ENCODE results near the gene MARK2. TPM values are rescaled to one million over a fixed set of nuclear protein-coding genes. Genes with fewer than 3 reads are reported as not detected.

Gene MARK2
- total and polyA plus RNA-seq, 7 donors = 14.3 to 49.3 (median 24.6) TPM

- Histone ChIP-seq H3K9me3 (no peaks in the 10 kb centered on the region), H3K4me3 (no peak overlapping the region), H3K27me3 (no peaks in the 10 kb centered on the region), H3K27ac (no peak overlapping the region), H3K36me3 (no peaks in the 10 kb centered on the region), H3K4me1 (peaks cover 0 to 8% (median 7%) of the 10 kb centered on the region in 4 donors)
- TF ChIP-seq EP300 (IDR thresholded peaks at IDR 0.05) (no peak), POLR2A (IDR thresholded peaks at IDR 0.05) (no peak), POLR2AphosphoS5 (IDR thresholded peaks at IDR 0.05) (no peak), CTCF (IDR thresholded peaks at IDR 0.05) (no peak)
- DNase-seq = no peak
- WGBS, 2 donors = 94 to 98% methylated on average over 2 of the region's 2 CpGs
- intact Hi-C loops (cut with DNase I) = no loop called here
Measured at GRCh38 chr11:63833048-63833447, 5.9 kb upstream of the MARK2 start.

- no peak overlapping the region for H3K4me3 ChIP-seq
- no peak for DNase-seq
- no peaks in the 10 kb centered on the region for H3K9me3 ChIP-seq
- H3K36me3 ChIP-seq = no peaks in the 10 kb centered on the region
- TF ChIP-seq EP300 (IDR thresholded peaks at IDR 0.05) (no peak), POLR2A (IDR thresholded peaks at IDR 0.05) (no peak), POLR2AphosphoS5 (IDR thresholded peaks at IDR 0.05) (no peak), CTCF (IDR thresholded peaks at IDR 0.05) (no peak)
- intact Hi-C loops (cut with DNase I) = no loop called here
- H3K27ac ChIP-seq = no peak overlapping the region
- no peaks in the 10 kb centered on the region for H3K27me3 ChIP-seq
- peaks cover 0 to 11% (median 11%) of the 10 kb centered on the region in 4 donors for H3K4me1 ChIP-seq
- WGBS, 2 donors = 84 to 87% methylated on average over 12 of the region's 12 CpGs
Measured at GRCh38 chr11:63834535-63835157, 4.3 kb upstream of the MARK2 start.

GRCh38 chr11:63835158-63835545, 3.8 kb upstream of the MARK2 start:
- DNase-seq = no peak
- intact Hi-C loops (cut with DNase I) = no loop called here
- 87% methylated on average over 6 of the region's 6 CpGs for WGBS, 2 donors
- H3K4me3 ChIP-seq = no peak overlapping the region
- H3K4me1 ChIP-seq = peaks cover 0 to 14% (median 13%) of the 10 kb centered on the region in 4 donors
- H3K36me3 ChIP-seq = no peaks in the 10 kb centered on the region
- no peaks in the 10 kb centered on the region for H3K9me3 ChIP-seq
- no peaks in the 10 kb centered on the region for H3K27me3 ChIP-seq
- TF ChIP-seq EP300 (IDR thresholded peaks at IDR 0.05) (no peak), CTCF (IDR thresholded peaks at IDR 0.05) (no peak), POLR2AphosphoS5 (IDR thresholded peaks at IDR 0.05) (no peak), POLR2A (IDR thresholded peaks at IDR 0.05) (no peak)
- H3K27ac ChIP-seq = no peak overlapping the region

DNA sequence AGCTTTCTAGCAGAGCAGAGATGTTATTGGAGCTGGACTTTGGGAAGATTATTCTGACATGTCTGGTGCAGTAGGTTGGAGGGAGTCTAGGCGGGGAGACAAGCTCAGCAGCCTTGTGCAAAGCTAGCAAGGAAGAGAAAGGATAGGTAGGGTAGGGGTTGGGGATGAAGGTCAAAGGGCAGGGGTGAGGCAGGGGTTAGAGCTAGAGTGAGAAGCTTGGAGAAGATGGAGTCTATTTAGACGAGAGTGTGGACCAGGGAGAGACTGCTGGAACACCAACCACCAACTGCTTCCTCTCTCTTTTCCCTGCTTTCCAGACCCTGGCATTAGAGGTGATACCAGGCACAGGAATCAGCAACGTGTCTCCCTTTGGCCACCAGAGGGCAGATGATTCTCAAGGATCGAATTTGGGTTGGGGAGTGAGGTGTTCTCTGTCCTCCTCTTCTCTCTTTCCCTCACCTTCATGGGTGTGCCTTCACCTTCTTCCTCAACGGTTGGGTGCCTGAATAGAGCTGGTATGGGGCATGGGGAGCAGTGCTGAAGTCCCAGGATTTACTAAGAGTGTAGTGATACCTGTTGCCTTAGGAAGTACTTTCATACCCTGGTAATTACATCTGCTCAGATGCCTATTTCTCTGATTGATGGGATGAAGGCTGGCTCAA, 1.8 kb upstream of the MARK2 start:
- peak; percentile 87 for DNase-seq
- TF ChIP-seq CTCF (IDR thresholded peaks at IDR 0.05) (peak; percentile 87 to 96 (median 90)), EP300 (IDR thresholded peaks at IDR 0.05) (no peak), POLR2A (IDR thresholded peaks at IDR 0.05) (no peak), POLR2AphosphoS5 (IDR thresholded peaks at IDR 0.05) (no peak)
- intact Hi-C loops (cut with DNase I) = loop anchor here (1.0 to 2.0 kb wide), 3 partner anchors 70 to 316 kb away; no protein-coding TSS in a partner anchor
- no peaks in the 10 kb centered on the region for H3K27me3 ChIP-seq
- peak overlapping the region; percentile 83 to 92 (median 87) for H3K27ac ChIP-seq
- H3K4me1 ChIP-seq = peaks cover 0 to 34% (median 32%) of the 10 kb centered on the region in 4 donors
- H3K9me3 ChIP-seq = no peaks in the 10 kb centered on the region
- no peak overlapping the region for H3K4me3 ChIP-seq
- WGBS, 2 donors = 14% methylated on average over 5 of the region's 5 CpGs
- peaks cover 0 to 6% (median 0%) of the 10 kb centered on the region in 4 donors for H3K36me3 ChIP-seq

All from sigmoid colon (tissue), 7 donors.